Measurements from ENCODE around the gene DHRS4.

Gene DHRS4
- long read RNA-seq, transcript DHRS4-201 (8 exons, 1,443 nt) = major isoform, 37 of 51 reads
- long read RNA-seq, transcript DHRS4-203 (5 exons, 727 nt) = minor isoform, 11 of 51 reads
- long read RNA-seq, partial matches to known transcripts = 0 of 51 reads
- long read RNA-seq, other reads (novel, unspliced or antisense) = 1 of 51 reads

DNA sequence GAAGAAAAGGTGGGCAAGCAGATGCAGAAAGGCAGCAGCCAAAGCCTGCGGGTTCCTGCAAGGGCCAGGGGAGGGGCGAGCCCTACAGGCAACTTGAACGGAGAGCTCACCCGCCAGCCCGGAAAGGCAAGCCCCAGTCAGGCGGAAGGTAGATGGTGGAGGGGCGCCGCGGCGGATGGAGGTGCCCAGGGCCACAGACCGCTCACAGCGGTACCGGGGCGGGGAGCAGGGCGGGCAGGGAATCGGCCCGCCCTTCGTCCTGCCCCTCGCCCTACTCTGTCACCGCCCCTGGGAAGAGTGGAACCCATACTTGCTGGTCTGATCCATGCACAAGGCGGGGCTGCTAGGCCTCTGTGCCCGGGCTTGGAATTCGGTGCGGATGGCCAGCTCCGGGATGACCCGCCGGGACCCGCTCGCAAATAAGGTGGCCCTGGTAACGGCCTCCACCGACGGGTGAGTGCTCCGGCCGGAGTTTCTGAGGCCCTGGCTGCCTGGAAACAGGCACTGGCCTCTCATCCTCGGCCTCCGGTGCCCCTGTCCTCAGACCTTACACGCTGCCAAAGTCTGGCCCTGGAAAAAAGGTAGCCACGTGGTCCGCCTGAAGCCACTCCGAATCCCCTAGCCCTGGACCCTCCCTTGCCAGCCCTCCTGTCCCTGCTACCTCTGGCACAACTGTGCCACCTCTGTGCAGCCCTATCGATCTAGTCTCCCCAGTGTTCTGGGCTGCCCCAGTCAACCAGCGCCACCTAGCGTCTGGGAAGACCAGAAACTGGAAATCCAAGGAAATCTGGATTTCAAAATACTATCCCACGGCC, at the start of gene DHRS4:
TSS of gene DHRS4 (plus strand) at position 307 of the 815 bp plus-strand sequence. CDS start at position 326, 19 bp downstream.
- DNase-seq (ENCODE audit: low read depth in 1 of 2, low spot score in 1 of 2) = peak; percentile 74 to 83
- Histone ChIP-seq H3K27me3 (ENCODE audit: insufficient read depth, poor library complexity, severe bottlenecking) (no peaks in the 10 kb centered on the region), H3K27ac (replicated peaks) (peak within 1 kb of the TSS; percentile 73), H3K4me3 (replicated peaks; ENCODE audit: insufficient read depth, low read length) (peak within 1 kb of the TSS; percentile 70)
- TF ChIP-seq REST (IDR thresholded peaks at IDR 0.05; ENCODE audit: insufficient replicate concordance, low read depth) (peak; percentile 16), SPI1 (IDR thresholded peaks at IDR 0.05; ENCODE audit: borderline replicate concordance, low read depth) (no peak; the same call in 1 of the 2 replicates), GABPA (IDR thresholded peaks at IDR 0.05; ENCODE audit: low read depth) (no peak), POLR2AphosphoS5 (IDR thresholded peaks at IDR 0.05; ENCODE audit: low read depth) (peak; percentile 74; the same call in 1 of the 2 replicates)
- TF ChIP-seq, protein P1, sequence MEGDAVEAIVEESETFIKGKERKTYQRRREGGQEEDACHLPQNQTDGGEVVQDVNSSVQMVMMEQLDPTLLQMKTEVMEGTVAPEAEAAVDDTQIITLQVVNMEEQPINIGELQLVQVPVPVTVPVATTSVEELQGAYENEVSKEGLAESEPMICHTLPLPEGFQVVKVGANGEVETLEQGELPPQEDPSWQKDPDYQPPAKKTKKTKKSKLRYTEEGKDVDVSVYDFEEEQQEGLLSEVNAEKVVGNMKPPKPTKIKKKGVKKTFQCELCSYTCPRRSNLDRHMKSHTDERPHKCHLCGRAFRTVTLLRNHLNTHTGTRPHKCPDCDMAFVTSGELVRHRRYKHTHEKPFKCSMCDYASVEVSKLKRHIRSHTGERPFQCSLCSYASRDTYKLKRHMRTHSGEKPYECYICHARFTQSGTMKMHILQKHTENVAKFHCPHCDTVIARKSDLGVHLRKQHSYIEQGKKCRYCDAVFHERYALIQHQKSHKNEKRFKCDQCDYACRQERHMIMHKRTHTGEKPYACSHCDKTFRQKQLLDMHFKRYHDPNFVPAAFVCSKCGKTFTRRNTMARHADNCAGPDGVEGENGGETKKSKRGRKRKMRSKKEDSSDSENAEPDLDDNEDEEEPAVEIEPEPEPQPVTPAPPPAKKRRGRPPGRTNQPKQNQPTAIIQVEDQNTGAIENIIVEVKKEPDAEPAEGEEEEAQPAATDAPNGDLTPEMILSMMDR (IDR thresholded peaks at IDR 0.05; ENCODE audit: insufficient read depth, low read length) = peak; percentile 74

- H3K27ac ChIP-seq (replicated peaks) = no peak overlapping the region
- TF ChIP-seq GABPA (IDR thresholded peaks at IDR 0.05; ENCODE audit: low read depth) (no peak), POLR2AphosphoS5 (IDR thresholded peaks at IDR 0.05; ENCODE audit: low read depth) (no peak), SPI1 (IDR thresholded peaks at IDR 0.05; ENCODE audit: borderline replicate concordance, low read depth) (no peak)
- TF ChIP-seq, protein P1 (IDR thresholded peaks at IDR 0.05; ENCODE audit: insufficient read depth, low read length) = peak; percentile 95
- peak in 1 of 2 experiments; percentile 18 for DNase-seq (ENCODE audit: low read depth in 1 of 2, low spot score in 1 of 2)
- no peaks in the 10 kb centered on the region for H3K27me3 ChIP-seq (ENCODE audit: insufficient read depth, poor library complexity, severe bottlenecking)
- no peak overlapping the region for H3K4me3 ChIP-seq (replicated peaks; ENCODE audit: insufficient read depth, low read length)
Measured at GRCh38 chr14:23910101-23910875, 43.3 kb upstream of the DHRS4 start.

- Histone ChIP-seq H3K4me3 (replicated peaks; ENCODE audit: insufficient read depth, low read length) (no peak overlapping the region), H3K27ac (replicated peaks) (no peak overlapping the region), H3K27me3 (ENCODE audit: insufficient read depth, poor library complexity, severe bottlenecking) (no peaks in the 10 kb centered on the region)
- DNase-seq (ENCODE audit: low read depth in 1 of 2, low spot score in 1 of 2) = no peak
- no peak for TF ChIP-seq GABPA (IDR thresholded peaks at IDR 0.05; ENCODE audit: low read depth)
- no peak for TF ChIP-seq SPI1 (IDR thresholded peaks at IDR 0.05; ENCODE audit: borderline replicate concordance, low read depth)
- TF ChIP-seq, protein P1 (IDR thresholded peaks at IDR 0.05; ENCODE audit: insufficient read depth, low read length) = no peak
- no peak for TF ChIP-seq REST (IDR thresholded peaks at IDR 0.05; ENCODE audit: insufficient replicate concordance, low read depth)
- TF ChIP-seq POLR2AphosphoS5 (IDR thresholded peaks at IDR 0.05; ENCODE audit: low read depth) = no peak
Measured at GRCh38 chr14:23910876-23911210, 42.7 kb upstream of the DHRS4 start.

All from HL-60 (cell line).